ENCODE results near the gene VSIR. TPM values are rescaled to one million over a fixed set of nuclear protein-coding genes. Genes with fewer than 3 reads are reported as not detected.

VSIR gene
- total and polyA plus RNA-seq, 9 of the 15 experiments (the other 6 are each of a cell fraction or from before 2014, with no cell fraction given) = 0.14 to 20.5 (median 9.3) TPM

DNA sequence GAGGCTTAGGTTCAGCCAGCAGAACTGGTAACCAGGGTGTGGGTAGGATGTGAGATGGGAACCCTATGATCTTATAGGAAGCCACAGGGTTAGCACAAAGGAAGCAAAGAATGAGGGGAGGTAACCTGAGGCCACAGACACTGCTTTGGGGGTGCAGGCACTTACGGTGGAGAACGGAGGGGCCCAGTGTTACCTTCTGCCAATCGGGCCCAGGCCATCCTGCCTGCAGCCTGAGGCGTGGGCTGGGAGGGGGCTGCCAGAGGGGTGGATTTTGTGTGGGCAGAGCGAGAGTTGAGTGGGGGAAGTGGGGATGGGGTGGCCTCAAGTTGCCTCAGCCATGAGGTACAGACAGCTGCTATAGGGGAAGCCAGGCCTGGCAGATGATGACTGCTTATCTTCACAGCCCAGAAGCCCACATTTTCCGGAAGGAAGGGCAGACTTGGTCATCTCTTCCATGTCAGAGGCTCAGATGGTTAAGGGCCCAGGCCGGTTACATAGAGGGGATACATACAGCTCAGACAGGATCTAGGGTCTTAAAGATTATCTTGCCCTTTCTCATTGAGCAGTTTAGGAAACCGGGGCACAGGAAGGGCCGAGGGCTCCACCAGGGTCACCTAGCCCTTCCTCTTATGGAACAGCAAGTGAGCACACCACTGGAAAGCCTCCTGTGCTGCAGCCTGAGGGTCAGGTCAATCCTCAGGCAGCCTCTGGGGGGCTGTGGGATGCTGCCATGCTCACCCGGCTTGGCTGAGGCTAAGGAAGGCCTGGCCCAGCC, 24.4 kb upstream of the VSIR start (continued):
- TF ChIP-seq AFF1 (IDR thresholded peaks at IDR 0.05; ENCODE audit: low read depth in 1 of 2, partially characterized antibody in 2 of 2) (peak in 1 of 2 experiments; percentile 67), CTBP1 (IDR thresholded peaks at IDR 0.05; ENCODE audit: borderline replicate concordance) (peak; percentile 75; the same call in 1 of the 2 replicates), HDGF (IDR thresholded peaks at IDR 0.05) (no peak), MIER1 (IDR thresholded peaks at IDR 0.05; ENCODE audit: low read depth) (peak; percentile 84; the same call in 1 of the 2 replicates), SMC3 (conservative IDR thresholded peaks at IDR 0.05; ENCODE audit: insufficient read depth, low read depth, low read length) (no peak), PKNOX1 (IDR thresholded peaks at IDR 0.05) (peak; percentile 50), ZNF408 (CRISPR knock-in tag; IDR thresholded peaks at IDR 0.05; ENCODE audit: low read depth) (no peak), HNRNPUL1 (IDR thresholded peaks at IDR 0.05; ENCODE audit: low read length) (no peak), ZNF174 (CRISPR knock-in tag; IDR thresholded peaks at IDR 0.05) (no peak), PHB2 (IDR thresholded peaks at IDR 0.05; ENCODE audit: low read depth) (no peak; the same call in 1 of the 2 replicates), DLX4 (CRISPR knock-in tag; IDR thresholded peaks at IDR 0.05) (no peak), PPARD (CRISPR knock-in tag; IDR thresholded peaks at IDR 0.05) (no peak), ZSCAN29 (IDR thresholded peaks at IDR 0.05) (no peak), SLC30A9 (CRISPR knock-in tag; IDR thresholded peaks at IDR 0.05) (no peak), ZKSCAN3 (CRISPR knock-in tag; IDR thresholded peaks at IDR 0.05) (no peak), ZNF239 (CRISPR knock-in tag; IDR thresholded peaks at IDR 0.05) (peak; percentile 66)
- TF ChIP-seq, protein P1, sequence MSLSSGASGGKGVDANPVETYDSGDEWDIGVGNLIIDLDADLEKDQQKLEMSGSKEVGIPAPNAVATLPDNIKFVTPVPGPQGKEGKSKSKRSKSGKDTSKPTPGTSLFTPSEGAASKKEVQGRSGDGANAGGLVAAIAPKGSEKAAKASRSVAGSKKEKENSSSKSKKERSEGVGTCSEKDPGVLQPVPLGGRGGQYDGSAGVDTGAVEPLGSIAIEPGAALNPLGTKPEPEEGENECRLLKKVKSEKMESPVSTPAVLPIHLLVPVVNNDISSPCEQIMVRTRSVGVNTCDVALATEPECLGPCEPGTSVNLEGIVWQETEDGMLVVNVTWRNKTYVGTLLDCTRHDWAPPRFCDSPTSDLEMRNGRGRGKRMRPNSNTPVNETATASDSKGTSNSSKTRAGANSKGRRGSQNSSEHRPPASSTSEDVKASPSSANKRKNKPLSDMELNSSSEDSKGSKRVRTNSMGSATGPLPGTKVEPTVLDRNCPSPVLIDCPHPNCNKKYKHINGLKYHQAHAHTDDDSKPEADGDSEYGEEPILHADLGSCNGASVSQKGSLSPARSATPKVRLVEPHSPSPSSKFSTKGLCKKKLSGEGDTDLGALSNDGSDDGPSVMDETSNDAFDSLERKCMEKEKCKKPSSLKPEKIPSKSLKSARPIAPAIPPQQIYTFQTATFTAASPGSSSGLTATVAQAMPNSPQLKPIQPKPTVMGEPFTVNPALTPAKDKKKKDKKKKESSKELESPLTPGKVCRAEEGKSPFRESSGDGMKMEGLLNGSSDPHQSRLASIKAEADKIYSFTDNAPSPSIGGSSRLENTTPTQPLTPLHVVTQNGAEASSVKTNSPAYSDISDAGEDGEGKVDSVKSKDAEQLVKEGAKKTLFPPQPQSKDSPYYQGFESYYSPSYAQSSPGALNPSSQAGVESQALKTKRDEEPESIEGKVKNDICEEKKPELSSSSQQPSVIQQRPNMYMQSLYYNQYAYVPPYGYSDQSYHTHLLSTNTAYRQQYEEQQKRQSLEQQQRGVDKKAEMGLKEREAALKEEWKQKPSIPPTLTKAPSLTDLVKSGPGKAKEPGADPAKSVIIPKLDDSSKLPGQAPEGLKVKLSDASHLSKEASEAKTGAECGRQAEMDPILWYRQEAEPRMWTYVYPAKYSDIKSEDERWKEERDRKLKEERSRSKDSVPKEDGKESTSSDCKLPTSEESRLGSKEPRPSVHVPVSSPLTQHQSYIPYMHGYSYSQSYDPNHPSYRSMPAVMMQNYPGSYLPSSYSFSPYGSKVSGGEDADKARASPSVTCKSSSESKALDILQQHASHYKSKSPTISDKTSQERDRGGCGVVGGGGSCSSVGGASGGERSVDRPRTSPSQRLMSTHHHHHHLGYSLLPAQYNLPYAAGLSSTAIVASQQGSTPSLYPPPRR (CRISPR knock-in tag; IDR thresholded peaks at IDR 0.05; ENCODE audit: borderline replicate concordance) = no peak
